ENCODE results near the gene SLC29A3. TPM values are rescaled to one million over a fixed set of nuclear protein-coding genes. Genes with fewer than 3 reads are reported as not detected.

The SLC29A3 gene
- total and polyA plus RNA-seq, 2 experiments from 2014 or later, result 10.3 to 12.3 TPM

DNA sequence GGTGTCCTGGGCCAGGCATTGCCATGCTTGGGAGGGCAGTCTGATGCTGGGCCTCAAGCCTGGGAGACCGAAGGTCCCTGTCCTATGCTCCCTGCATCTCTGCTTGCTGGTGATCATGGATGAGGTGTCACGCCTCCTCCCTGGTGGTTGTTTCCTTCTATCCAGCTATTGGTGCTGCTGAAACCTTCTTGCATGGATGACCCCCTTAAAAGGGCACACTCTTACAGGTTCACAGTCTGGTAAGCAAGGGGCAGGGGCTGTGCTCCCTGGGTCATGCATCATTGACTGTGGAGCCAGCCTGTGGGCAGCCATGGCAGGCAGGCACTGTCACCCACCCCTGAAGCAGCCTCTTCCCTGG lies 36.8 kb upstream of the SLC29A3 start:
- DNase-seq (ENCODE audit: low spot score) (no peak), ATAC-seq (no peak)
- no peaks in the 10 kb centered on the region for H4K20me1 ChIP-seq (replicated peaks; ENCODE audit: insufficient read depth)
- H3K36me3 Mint-ChIP-seq (ENCODE audit: low read depth), result peaks cover 31% of the 10 kb centered on the region
- H3K27me3 Mint-ChIP-seq (ENCODE audit: insufficient read depth, low read depth, poor library complexity), result peaks cover 14% of the 10 kb centered on the region
- no peak overlapping the region for H3K27ac Mint-ChIP-seq
- H2AFZ ChIP-seq, result no peak overlapping the region
- TF ChIP-seq JUNB (IDR thresholded peaks at IDR 0.05; ENCODE audit: unreplicated experiment) (no peak), ZNF114 (CRISPR knock-in tag; IDR thresholded peaks at IDR 0.05) (no peak), EZH2phosphoT487 (IDR thresholded peaks at IDR 0.05; ENCODE audit: unreplicated experiment) (no peak), CREB1 (CRISPR knock-in tag; IDR thresholded peaks at IDR 0.05; ENCODE audit: low read depth) (no peak), STAT1 (IDR thresholded peaks at IDR 0.05; ENCODE audit: unreplicated experiment) (no peak), NANOG (IDR thresholded peaks at IDR 0.05; ENCODE audit: borderline replicate concordance) (no peak), EZH2 (IDR thresholded peaks at IDR 0.05; ENCODE audit: low read depth, unreplicated experiment) (no peak), POLR2AphosphoS5 (IDR thresholded peaks at IDR 0.05; ENCODE audit: low read depth) (no peak)
- TF ChIP-seq, protein P1, sequence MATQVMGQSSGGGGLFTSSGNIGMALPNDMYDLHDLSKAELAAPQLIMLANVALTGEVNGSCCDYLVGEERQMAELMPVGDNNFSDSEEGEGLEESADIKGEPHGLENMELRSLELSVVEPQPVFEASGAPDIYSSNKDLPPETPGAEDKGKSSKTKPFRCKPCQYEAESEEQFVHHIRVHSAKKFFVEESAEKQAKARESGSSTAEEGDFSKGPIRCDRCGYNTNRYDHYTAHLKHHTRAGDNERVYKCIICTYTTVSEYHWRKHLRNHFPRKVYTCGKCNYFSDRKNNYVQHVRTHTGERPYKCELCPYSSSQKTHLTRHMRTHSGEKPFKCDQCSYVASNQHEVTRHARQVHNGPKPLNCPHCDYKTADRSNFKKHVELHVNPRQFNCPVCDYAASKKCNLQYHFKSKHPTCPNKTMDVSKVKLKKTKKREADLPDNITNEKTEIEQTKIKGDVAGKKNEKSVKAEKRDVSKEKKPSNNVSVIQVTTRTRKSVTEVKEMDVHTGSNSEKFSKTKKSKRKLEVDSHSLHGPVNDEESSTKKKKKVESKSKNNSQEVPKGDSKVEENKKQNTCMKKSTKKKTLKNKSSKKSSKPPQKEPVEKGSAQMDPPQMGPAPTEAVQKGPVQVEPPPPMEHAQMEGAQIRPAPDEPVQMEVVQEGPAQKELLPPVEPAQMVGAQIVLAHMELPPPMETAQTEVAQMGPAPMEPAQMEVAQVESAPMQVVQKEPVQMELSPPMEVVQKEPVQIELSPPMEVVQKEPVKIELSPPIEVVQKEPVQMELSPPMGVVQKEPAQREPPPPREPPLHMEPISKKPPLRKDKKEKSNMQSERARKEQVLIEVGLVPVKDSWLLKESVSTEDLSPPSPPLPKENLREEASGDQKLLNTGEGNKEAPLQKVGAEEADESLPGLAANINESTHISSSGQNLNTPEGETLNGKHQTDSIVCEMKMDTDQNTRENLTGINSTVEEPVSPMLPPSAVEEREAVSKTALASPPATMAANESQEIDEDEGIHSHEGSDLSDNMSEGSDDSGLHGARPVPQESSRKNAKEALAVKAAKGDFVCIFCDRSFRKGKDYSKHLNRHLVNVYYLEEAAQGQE (IDR thresholded peaks at IDR 0.05; ENCODE audit: unreplicated experiment), result no peak
- TF ChIP-seq, protein P2, sequence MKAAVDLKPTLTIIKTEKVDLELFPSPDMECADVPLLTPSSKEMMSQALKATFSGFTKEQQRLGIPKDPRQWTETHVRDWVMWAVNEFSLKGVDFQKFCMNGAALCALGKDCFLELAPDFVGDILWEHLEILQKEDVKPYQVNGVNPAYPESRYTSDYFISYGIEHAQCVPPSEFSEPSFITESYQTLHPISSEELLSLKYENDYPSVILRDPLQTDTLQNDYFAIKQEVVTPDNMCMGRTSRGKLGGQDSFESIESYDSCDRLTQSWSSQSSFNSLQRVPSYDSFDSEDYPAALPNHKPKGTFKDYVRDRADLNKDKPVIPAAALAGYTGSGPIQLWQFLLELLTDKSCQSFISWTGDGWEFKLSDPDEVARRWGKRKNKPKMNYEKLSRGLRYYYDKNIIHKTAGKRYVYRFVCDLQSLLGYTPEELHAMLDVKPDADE (IDR thresholded peaks at IDR 0.05), result no peak
- no peak overlapping the region for H3K27ac ChIP-seq (ENCODE audit: low read depth)
- H3K4me3 ChIP-seq, result no peak overlapping the region
- H3K4me1 ChIP-seq (ENCODE audit: insufficient read depth), result peaks cover 15% of the 10 kb centered on the region; the same call in 1 of the 2 replicates
- no peak overlapping the region for H3K4me2 ChIP-seq
- no peaks in the 10 kb centered on the region for H3K27me3 ChIP-seq (ENCODE audit: insufficient read depth)
- H3K4me3 Mint-ChIP-seq, result no peak overlapping the region
- no peaks in the 10 kb centered on the region for H3K9me3 Mint-ChIP-seq
- 0 out of 2 replicates have a peak, but pooled peaks cover 4% of the 10 kb centered on the region for H3K79me2 ChIP-seq (replicated peaks; ENCODE audit: insufficient read depth)
- H3F3A ChIP-seq (replicated peaks; ENCODE audit: low read depth), result no peaks in the 10 kb centered on the region
- H3K36me3 ChIP-seq (ENCODE audit: insufficient read depth), result peaks cover 4% of the 10 kb centered on the region; the same call in 1 of the 2 replicates
- H3K4me1 Mint-ChIP-seq, result peaks cover 34% of the 10 kb centered on the region
- no peaks in the 10 kb centered on the region for H3K9me2 ChIP-seq (ENCODE audit: insufficient read depth)

DNA sequence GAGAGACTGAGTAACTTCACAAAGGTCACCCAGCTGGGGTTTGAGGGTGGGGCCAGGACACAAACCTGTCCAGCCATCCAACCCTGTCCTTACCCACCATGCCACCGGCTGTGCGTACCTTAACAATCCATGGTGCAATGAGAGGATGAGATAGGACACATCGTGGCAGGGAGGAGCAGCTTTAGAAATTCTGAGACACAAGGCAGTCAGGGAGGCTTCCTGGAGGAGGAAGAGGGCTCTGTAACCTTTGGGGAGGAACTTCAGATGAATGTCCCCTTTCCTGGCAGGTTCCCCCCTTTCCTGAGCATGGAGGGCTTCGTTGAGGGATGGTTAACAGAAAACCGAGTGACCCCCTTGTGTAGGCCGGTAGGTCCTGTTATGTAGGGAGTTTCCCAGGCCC lies 35.6 kb upstream of the SLC29A3 start:
- Histone ChIP-seq H3K27me3 (ENCODE audit: insufficient read depth) (no peaks in the 10 kb centered on the region), H3K27ac (ENCODE audit: low read depth) (no peak overlapping the region), H3K79me2 (replicated peaks; ENCODE audit: insufficient read depth) (no peaks in the 10 kb centered on the region), H3K9me2 (ENCODE audit: insufficient read depth) (no peaks in the 10 kb centered on the region), H2AFZ (no peak overlapping the region), H3K4me3 (no peak overlapping the region), H3K4me1 (ENCODE audit: insufficient read depth) (peaks cover 9% of the 10 kb centered on the region; the same call in 1 of the 2 replicates), H3F3A (replicated peaks; ENCODE audit: low read depth) (no peaks in the 10 kb centered on the region), H3K36me3 (ENCODE audit: insufficient read depth) (peaks cover 4% of the 10 kb centered on the region), H4K20me1 (replicated peaks; ENCODE audit: insufficient read depth) (no peaks in the 10 kb centered on the region), H3K4me2 (no peak overlapping the region)
- DNase-seq (ENCODE audit: low spot score) (no peak), ATAC-seq (no peak)
- H3K9me3 Mint-ChIP-seq, result no peaks in the 10 kb centered on the region
- H3K4me1 Mint-ChIP-seq, result peaks cover 23% of the 10 kb centered on the region
- H3K27ac Mint-ChIP-seq, result no peak overlapping the region
- H3K27me3 Mint-ChIP-seq (ENCODE audit: insufficient read depth, low read depth, poor library complexity), result peaks cover 10% of the 10 kb centered on the region
- H3K36me3 Mint-ChIP-seq (ENCODE audit: low read depth), result peaks cover 35% of the 10 kb centered on the region
- no peak overlapping the region for H3K4me3 Mint-ChIP-seq
- TF ChIP-seq EZH2 (IDR thresholded peaks at IDR 0.05; ENCODE audit: low read depth, unreplicated experiment) (no peak), EZH2phosphoT487 (IDR thresholded peaks at IDR 0.05; ENCODE audit: unreplicated experiment) (no peak), POLR2AphosphoS5 (IDR thresholded peaks at IDR 0.05; ENCODE audit: low read depth) (no peak), ZNF114 (CRISPR knock-in tag; IDR thresholded peaks at IDR 0.05) (no peak), JUNB (IDR thresholded peaks at IDR 0.05; ENCODE audit: unreplicated experiment) (no peak)
- TF ChIP-seq, protein P3, sequence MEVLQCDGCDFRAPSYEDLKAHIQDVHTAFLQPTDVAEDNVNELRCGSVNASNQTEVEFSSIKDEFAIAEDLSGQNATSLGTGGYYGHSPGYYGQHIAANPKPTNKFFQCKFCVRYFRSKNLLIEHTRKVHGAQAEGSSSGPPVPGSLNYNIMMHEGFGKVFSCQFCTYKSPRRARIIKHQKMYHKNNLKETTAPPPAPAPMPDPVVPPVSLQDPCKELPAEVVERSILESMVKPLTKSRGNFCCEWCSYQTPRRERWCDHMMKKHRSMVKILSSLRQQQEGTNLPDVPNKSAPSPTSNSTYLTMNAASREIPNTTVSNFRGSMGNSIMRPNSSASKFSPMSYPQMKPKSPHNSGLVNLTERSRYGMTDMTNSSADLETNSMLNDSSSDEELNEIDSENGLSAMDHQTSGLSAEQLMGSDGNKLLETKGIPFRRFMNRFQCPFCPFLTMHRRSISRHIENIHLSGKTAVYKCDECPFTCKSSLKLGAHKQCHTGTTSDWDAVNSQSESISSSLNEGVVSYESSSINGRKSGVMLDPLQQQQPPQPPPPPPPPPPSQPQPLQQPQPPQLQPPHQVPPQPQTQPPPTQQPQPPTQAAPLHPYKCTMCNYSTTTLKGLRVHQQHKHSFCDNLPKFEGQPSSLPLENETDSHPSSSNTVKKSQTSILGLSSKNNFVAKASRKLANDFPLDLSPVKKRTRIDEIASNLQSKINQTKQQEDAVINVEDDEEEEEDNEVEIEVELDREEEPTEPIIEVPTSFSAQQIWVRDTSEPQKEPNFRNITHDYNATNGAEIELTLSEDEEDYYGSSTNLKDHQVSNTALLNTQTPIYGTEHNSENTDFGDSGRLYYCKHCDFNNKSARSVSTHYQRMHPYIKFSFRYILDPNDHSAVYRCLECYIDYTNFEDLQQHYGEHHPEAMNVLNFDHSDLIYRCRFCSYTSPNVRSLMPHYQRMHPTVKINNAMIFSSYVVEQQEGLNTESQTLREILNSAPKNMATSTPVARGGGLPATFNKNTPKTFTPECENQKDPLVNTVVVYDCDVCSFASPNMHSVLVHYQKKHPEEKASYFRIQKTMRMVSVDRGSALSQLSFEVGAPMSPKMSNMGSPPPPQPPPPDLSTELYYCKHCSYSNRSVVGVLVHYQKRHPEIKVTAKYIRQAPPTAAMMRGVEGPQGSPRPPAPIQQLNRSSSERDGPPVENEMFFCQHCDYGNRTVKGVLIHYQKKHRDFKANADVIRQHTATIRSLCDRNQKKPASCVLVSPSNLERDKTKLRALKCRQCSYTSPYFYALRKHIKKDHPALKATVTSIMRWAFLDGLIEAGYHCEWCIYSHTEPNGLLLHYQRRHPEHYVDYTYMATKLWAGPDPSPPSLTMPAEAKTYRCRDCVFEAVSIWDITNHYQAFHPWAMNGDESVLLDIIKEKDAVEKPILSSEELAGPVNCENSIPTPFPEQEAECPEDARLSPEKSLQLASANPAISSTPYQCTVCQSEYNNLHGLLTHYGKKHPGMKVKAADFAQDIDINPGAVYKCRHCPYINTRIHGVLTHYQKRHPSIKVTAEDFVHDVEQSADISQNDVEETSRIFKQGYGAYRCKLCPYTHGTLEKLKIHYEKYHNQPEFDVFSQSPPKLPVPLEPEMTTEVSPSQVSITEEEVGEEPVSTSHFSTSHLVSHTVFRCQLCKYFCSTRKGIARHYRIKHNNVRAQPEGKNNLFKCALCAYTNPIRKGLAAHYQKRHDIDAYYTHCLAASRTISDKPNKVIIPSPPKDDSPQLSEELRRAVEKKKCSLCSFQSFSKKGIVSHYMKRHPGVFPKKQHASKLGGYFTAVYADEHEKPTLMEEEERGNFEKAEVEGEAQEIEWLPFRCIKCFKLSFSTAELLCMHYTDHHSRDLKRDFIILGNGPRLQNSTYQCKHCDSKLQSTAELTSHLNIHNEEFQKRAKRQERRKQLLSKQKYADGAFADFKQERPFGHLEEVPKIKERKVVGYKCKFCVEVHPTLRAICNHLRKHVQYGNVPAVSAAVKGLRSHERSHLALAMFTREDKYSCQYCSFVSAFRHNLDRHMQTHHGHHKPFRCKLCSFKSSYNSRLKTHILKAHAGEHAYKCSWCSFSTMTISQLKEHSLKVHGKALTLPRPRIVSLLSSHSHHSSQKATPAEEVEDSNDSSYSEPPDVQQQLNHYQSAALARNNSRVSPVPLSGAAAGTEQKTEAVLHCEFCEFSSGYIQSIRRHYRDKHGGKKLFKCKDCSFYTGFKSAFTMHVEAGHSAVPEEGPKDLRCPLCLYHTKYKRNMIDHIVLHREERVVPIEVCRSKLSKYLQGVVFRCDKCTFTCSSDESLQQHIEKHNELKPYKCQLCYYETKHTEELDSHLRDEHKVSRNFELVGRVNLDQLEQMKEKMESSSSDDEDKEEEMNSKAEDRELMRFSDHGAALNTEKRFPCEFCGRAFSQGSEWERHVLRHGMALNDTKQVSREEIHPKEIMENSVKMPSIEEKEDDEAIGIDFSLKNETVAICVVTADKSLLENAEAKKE (CRISPR knock-in tag; IDR thresholded peaks at IDR 0.05), result no peak

Measured in GM23338 (cell line).